Measurements from ENCODE around the gene PRR20G.

GRCh38 chr3:127323581-127323980, 35.7 kb upstream of the PRR20G start:
- TF ChIP-seq TAF1 (IDR thresholded peaks at IDR 0.05; ENCODE audit: borderline replicate concordance, insufficient read depth, low read length) (no peak), POLR2AphosphoS5 (IDR thresholded peaks at IDR 0.05; ENCODE audit: low read depth, low read length) (no peak), REST (IDR thresholded peaks at IDR 0.05; ENCODE audit: insufficient read depth in 1 of 2, low read depth in 2 of 2, low read length in 2 of 2) (no peak), SIN3A (IDR thresholded peaks at IDR 0.05; ENCODE audit: borderline replicate concordance, insufficient read depth, low read length) (no peak), FOXP2 (optimal IDR thresholded peaks at IDR 0.05; ENCODE audit: borderline replicate concordance, extremely low read depth, extremely low read length, insufficient read depth) (no peak)
